Measurements from ENCODE around the gene MARCHF10. TPM values are rescaled to one million over a fixed set of nuclear protein-coding genes. Genes with fewer than 3 reads are reported as not detected.

Gene MARCHF10
- total and polyA plus RNA-seq, 2 donors (not counting 1 experiment from before 2014, with no cell fraction given) = 0.17 TPM; not detected in 1

DNA sequence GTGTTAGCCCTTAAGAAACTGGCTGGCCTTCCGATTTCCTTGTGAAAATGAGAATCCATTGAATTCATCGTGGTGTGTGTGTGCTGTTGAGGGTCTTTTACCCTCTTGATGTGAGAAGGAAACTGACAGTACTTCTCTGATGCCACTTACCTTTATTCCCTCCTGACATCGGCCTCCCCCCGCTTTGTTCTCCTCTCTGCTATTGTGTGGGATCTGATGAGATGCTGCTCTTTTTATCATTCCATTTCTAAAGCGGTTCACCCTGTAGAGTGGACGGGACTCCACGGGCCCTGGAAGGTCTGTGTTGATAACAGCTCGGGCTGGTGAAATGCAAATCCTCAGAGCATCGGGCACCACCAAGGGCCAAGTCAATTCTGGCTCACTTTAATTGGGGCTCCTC lies 69.8 kb downstream of the MARCHF10 start:
- Histone ChIP-seq H3K4me1 (ENCODE audit: control insufficient read depth, extremely low read depth, insufficient read depth, low read length) (no peaks in the 10 kb centered on the region), H3K9me3 (ENCODE audit: control insufficient read depth, insufficient read depth, low read depth, low read length) (no peaks in the 10 kb centered on the region), H3K4me3 (replicated peaks in 1 of 4; ENCODE audit: control extremely low read depth in 1 of 4, insufficient read depth in 1 of 4, low read depth in 3 of 4, low read length in 4 of 4) (no peak overlapping the region), H3K79me2 (ENCODE audit: control insufficient read depth, insufficient read depth, low read length) (no peaks in the 10 kb centered on the region), H3K9ac (ENCODE audit: insufficient read depth, low read length) (no peak overlapping the region), H3K36me3 (ENCODE audit: control insufficient read depth, insufficient read depth, low read length) (no peaks in the 10 kb centered on the region), H2AFZ (ENCODE audit: low read length) (no peak overlapping the region), H3K4me2 (ENCODE audit: extremely low read depth, insufficient read depth, low read length) (no peak overlapping the region), H4K20me1 (ENCODE audit: control insufficient read depth, extremely low read depth, insufficient read depth, low read length) (no peaks in the 10 kb centered on the region), H3K27me3 (ENCODE audit: control insufficient read depth, insufficient read depth, low read length) (no peaks in the 10 kb centered on the region), H3K27ac (ENCODE audit: insufficient read depth, low read length) (no peak overlapping the region)
- DNase-seq (ENCODE audit: low read depth in 2 of 2) = no peak
- TF ChIP-seq, protein P1, sequence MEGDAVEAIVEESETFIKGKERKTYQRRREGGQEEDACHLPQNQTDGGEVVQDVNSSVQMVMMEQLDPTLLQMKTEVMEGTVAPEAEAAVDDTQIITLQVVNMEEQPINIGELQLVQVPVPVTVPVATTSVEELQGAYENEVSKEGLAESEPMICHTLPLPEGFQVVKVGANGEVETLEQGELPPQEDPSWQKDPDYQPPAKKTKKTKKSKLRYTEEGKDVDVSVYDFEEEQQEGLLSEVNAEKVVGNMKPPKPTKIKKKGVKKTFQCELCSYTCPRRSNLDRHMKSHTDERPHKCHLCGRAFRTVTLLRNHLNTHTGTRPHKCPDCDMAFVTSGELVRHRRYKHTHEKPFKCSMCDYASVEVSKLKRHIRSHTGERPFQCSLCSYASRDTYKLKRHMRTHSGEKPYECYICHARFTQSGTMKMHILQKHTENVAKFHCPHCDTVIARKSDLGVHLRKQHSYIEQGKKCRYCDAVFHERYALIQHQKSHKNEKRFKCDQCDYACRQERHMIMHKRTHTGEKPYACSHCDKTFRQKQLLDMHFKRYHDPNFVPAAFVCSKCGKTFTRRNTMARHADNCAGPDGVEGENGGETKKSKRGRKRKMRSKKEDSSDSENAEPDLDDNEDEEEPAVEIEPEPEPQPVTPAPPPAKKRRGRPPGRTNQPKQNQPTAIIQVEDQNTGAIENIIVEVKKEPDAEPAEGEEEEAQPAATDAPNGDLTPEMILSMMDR (conservative IDR thresholded peaks at IDR 0.05 in 1 of 2, IDR thresholded peaks at IDR 0.05 in 1 of 2; ENCODE audit: low read depth in 1 of 2, low read length in 2 of 2) = no peak
- TF ChIP-seq EZH2 (IDR thresholded peaks at IDR 0.05; ENCODE audit: low read length, missing control alignments) = no peak

DNA sequence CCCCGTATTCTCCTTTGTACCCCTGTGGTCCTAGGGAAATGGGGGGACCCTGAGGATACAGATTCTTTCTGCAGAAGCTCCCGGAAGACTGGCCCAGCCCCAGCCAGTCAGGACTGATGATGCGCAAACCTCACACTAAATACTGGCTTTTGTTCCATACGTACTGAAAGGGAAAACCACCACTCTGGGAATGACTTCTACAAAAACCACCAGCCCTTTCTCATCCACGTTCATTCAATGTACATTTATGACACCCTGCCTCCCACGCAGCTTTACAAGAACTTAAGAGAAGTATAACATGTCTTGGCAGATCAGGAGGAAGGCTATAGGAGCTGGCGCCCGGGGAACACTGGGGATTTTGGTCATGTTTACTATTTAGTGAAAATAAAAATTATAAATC lies 70.6 kb downstream of the MARCHF10 start:
- Histone ChIP-seq H4K20me1 (ENCODE audit: control insufficient read depth, extremely low read depth, insufficient read depth, low read length) (no peaks in the 10 kb centered on the region), H3K36me3 (ENCODE audit: control insufficient read depth, insufficient read depth, low read length) (no peaks in the 10 kb centered on the region), H3K27ac (ENCODE audit: insufficient read depth, low read length) (no peak overlapping the region), H3K79me2 (ENCODE audit: control insufficient read depth, insufficient read depth, low read length) (no peaks in the 10 kb centered on the region), H3K4me1 (ENCODE audit: control insufficient read depth, extremely low read depth, insufficient read depth, low read length) (no peaks in the 10 kb centered on the region), H3K27me3 (ENCODE audit: control insufficient read depth, insufficient read depth, low read length) (no peaks in the 10 kb centered on the region), H3K4me3 (replicated peaks in 1 of 4; ENCODE audit: control extremely low read depth in 1 of 4, insufficient read depth in 1 of 4, low read depth in 3 of 4, low read length in 4 of 4) (no peak overlapping the region), H3K9me3 (ENCODE audit: control insufficient read depth, insufficient read depth, low read depth, low read length) (no peaks in the 10 kb centered on the region), H2AFZ (ENCODE audit: low read length) (no peak overlapping the region), H3K4me2 (ENCODE audit: extremely low read depth, insufficient read depth, low read length) (no peak overlapping the region), H3K9ac (ENCODE audit: insufficient read depth, low read length) (no peak overlapping the region)
- DNase-seq (ENCODE audit: low read depth in 2 of 2) = no peak
- TF ChIP-seq, protein P1 (conservative IDR thresholded peaks at IDR 0.05 in 1 of 2, IDR thresholded peaks at IDR 0.05 in 1 of 2; ENCODE audit: low read depth in 1 of 2, low read length in 2 of 2) = no peak
- TF ChIP-seq EZH2 (IDR thresholded peaks at IDR 0.05; ENCODE audit: low read length, missing control alignments) = no peak

DNA sequence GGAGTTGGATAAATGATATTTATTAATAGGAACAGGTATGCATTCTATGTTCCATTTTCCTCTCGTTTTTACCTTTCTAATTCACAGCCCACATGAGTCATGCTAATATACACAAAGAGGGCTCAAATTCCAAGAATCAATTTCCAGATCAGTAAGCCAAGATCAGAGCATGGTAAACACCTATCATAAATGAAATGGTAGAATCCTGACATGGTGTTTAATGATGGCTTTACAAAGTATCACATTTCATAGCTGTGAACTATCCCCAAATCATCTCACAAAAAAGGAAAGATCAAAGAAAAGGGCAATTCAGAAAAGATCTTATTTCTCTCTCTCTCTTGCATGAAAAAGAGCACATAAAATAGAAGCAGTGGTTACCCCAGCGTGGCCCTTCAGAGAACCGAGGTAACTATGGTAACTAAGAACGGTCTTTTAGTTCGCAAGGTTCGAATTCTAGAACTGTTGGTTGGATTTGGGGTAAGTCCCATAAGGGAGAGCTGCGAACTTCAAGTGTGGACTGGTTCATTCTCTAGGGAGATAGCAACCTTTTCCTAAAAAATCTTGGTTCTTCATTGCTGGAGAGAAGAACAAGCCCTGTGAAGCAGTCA lies 73.0 kb downstream of the MARCHF10 start:
- H3K27ac ChIP-seq (ENCODE audit: insufficient read depth, low read length) = no peak overlapping the region

More for the DNA sequence above, 73.0 kb downstream of the MARCHF10 start:
- Histone ChIP-seq H3K9me3 (ENCODE audit: control insufficient read depth, insufficient read depth, low read depth, low read length) (no peaks in the 10 kb centered on the region), H4K20me1 (ENCODE audit: control insufficient read depth, extremely low read depth, insufficient read depth, low read length) (no peaks in the 10 kb centered on the region), H3K79me2 (ENCODE audit: control insufficient read depth, insufficient read depth, low read length) (no peaks in the 10 kb centered on the region), H3K27me3 (ENCODE audit: control insufficient read depth, insufficient read depth, low read length) (no peaks in the 10 kb centered on the region), H3K4me2 (ENCODE audit: extremely low read depth, insufficient read depth, low read length) (no peak overlapping the region), H3K4me3 (replicated peaks in 1 of 4; ENCODE audit: control extremely low read depth in 1 of 4, insufficient read depth in 1 of 4, low read depth in 3 of 4, low read length in 4 of 4) (no peak overlapping the region), H3K4me1 (ENCODE audit: control insufficient read depth, extremely low read depth, insufficient read depth, low read length) (no peaks in the 10 kb centered on the region), H3K9ac (ENCODE audit: insufficient read depth, low read length) (no peak overlapping the region), H3K36me3 (ENCODE audit: control insufficient read depth, insufficient read depth, low read length) (no peaks in the 10 kb centered on the region), H2AFZ (ENCODE audit: low read length) (no peak overlapping the region)
- no peak for TF ChIP-seq EZH2 (IDR thresholded peaks at IDR 0.05; ENCODE audit: low read length, missing control alignments)
- TF ChIP-seq, protein P1 (conservative IDR thresholded peaks at IDR 0.05 in 1 of 2, IDR thresholded peaks at IDR 0.05 in 1 of 2; ENCODE audit: low read depth in 1 of 2, low read length in 2 of 2) = no peak
- DNase-seq (ENCODE audit: low read depth in 2 of 2) = no peak

Data from fibroblast of lung (primary cell).